ENCODE measurements around the gene KRT38.

KRT38 gene

DNA sequence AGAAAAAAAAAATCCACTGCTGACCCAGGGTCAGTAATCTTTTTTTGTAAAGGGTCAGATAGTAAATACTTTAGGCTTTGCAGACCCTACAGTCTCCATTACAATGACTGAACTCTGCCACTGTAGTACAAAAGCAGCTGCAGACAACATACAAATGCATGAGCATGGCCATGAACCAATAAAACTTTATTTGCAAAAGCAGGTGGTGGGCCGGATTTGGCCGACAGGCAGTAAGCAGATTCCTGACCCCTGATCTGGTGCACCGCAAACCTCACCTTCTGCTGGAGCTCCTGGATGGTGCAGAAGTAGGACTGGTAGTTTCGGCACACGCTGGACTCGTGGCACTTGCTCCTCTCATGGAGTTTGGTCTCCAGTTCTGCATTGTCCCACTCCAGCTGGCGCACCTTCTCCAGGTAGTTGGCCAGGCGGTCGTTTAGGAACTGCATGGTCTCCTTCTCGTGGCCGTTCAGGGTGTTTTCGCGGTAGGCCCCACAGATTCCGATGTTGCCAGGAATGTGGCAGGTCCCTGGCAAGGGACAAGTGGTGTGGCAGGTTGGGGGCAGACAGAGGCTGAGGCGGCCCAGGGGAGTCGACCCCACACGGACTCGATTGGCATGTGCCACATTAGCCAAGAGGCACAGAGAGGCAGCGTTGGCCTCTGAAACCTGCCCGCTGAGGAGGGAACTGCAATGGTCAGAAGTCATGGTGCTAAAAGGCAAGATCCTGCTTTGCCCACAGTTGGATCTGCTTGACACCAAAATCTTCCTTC is 29.5 kb downstream of the KRT38 start:
- H3K9me3 ChIP-seq (ENCODE audit: low read length), result no peaks in the 10 kb centered on the region
- H3K4me3 ChIP-seq (ENCODE audit: low read depth, low read length, poor library complexity, severe bottlenecking), result no peak overlapping the region
- no peaks in the 10 kb centered on the region for H3K36me3 ChIP-seq (ENCODE audit: insufficient read depth, low read length)
- H3K9me2 ChIP-seq (ENCODE audit: low read depth, low read length), result no peaks in the 10 kb centered on the region
- H3K9ac ChIP-seq (ENCODE audit: low read length), result no peak overlapping the region
- H3K4me2 ChIP-seq (ENCODE audit: low read length), result no peak overlapping the region
- H3K27ac ChIP-seq (ENCODE audit: low read depth, low read length, poor library complexity, severe bottlenecking), result no peak overlapping the region
- no peak overlapping the region for H2AFZ ChIP-seq (ENCODE audit: low read length)
- no peaks in the 10 kb centered on the region for H3K4me1 ChIP-seq (ENCODE audit: insufficient read depth, low read length, severe bottlenecking)
- no peaks in the 10 kb centered on the region for H3K27me3 ChIP-seq (ENCODE audit: insufficient read depth, low read length)
- H3F3A ChIP-seq (ENCODE audit: insufficient read depth, low read length), result no peaks in the 10 kb centered on the region
- H4K20me1 ChIP-seq (ENCODE audit: insufficient read depth, low read length), result no peaks in the 10 kb centered on the region
- H3K79me2 ChIP-seq (ENCODE audit: insufficient read depth, low read length), result no peaks in the 10 kb centered on the region
- TF ChIP-seq, protein P1, sequence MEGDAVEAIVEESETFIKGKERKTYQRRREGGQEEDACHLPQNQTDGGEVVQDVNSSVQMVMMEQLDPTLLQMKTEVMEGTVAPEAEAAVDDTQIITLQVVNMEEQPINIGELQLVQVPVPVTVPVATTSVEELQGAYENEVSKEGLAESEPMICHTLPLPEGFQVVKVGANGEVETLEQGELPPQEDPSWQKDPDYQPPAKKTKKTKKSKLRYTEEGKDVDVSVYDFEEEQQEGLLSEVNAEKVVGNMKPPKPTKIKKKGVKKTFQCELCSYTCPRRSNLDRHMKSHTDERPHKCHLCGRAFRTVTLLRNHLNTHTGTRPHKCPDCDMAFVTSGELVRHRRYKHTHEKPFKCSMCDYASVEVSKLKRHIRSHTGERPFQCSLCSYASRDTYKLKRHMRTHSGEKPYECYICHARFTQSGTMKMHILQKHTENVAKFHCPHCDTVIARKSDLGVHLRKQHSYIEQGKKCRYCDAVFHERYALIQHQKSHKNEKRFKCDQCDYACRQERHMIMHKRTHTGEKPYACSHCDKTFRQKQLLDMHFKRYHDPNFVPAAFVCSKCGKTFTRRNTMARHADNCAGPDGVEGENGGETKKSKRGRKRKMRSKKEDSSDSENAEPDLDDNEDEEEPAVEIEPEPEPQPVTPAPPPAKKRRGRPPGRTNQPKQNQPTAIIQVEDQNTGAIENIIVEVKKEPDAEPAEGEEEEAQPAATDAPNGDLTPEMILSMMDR (IDR thresholded peaks at IDR 0.05; ENCODE audit: low read length), result no peak
- TF ChIP-seq EZH2 (IDR thresholded peaks at IDR 0.05; ENCODE audit: borderline replicate concordance, low read length), result no peak

DNA sequence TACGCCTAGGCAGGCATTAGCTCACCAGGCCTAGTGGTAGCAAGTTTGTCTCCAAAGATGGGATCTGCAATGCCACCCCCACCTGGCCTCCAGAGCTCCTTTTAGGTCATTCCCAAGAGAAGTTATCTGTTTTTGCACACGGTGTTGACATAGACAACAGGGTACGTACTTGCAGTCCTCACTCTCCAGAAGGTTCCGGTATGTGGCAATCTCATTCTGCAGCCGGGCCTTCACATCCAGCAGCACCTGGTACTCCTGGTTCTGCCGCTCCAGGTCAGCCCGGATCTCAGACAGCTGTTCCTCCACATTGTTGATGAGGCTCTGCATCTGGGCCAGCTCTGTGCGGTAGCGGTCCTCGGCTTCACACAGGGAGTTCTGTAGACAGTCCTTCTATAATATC is 33.6 kb downstream of the KRT38 start:
- no peaks in the 10 kb centered on the region for H3F3A ChIP-seq (ENCODE audit: insufficient read depth, low read length)
- TF ChIP-seq, protein P1 (IDR thresholded peaks at IDR 0.05; ENCODE audit: low read length), result no peak
- no peak for TF ChIP-seq EZH2 (IDR thresholded peaks at IDR 0.05; ENCODE audit: borderline replicate concordance, low read length)
- no peaks in the 10 kb centered on the region for H3K9me3 ChIP-seq (ENCODE audit: low read length)
- H3K79me2 ChIP-seq (ENCODE audit: insufficient read depth, low read length), result no peaks in the 10 kb centered on the region
- no peak overlapping the region for H3K9ac ChIP-seq (ENCODE audit: low read length)
- H3K4me3 ChIP-seq (ENCODE audit: low read depth, low read length, poor library complexity, severe bottlenecking), result no peak overlapping the region
- no peaks in the 10 kb centered on the region for H3K4me1 ChIP-seq (ENCODE audit: insufficient read depth, low read length, severe bottlenecking)
- H3K9me2 ChIP-seq (ENCODE audit: low read depth, low read length), result no peaks in the 10 kb centered on the region
- H4K20me1 ChIP-seq (ENCODE audit: insufficient read depth, low read length), result no peaks in the 10 kb centered on the region
- no peak overlapping the region for H3K27ac ChIP-seq (ENCODE audit: low read depth, low read length, poor library complexity, severe bottlenecking)
- H3K4me2 ChIP-seq (ENCODE audit: low read length), result no peak overlapping the region
- H3K27me3 ChIP-seq (ENCODE audit: insufficient read depth, low read length), result no peaks in the 10 kb centered on the region
- H2AFZ ChIP-seq (ENCODE audit: low read length), result no peak overlapping the region
- no peaks in the 10 kb centered on the region for H3K36me3 ChIP-seq (ENCODE audit: insufficient read depth, low read length)

DNA sequence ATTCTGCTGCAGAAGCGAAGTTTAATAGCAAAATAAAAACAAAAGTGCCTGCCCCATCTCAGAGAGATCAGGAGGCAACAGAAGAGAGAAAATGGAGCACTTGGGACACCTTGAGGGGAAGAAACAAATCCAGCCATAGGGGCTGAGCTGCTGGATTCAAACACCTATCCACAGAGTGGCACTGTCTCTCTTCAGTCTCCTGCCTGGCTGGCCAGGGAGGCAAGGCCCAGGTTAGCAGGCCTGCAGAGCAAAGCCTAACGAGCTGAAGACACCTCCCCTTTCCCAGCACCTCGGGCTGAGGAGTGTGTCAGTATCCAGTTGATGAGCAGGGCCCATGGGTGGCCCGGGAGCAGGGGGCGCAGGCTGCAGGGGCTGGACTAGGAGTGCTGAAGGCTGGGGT is 34.6 kb downstream of the KRT38 start:
- no peaks in the 10 kb centered on the region for H3K27me3 ChIP-seq (ENCODE audit: insufficient read depth, low read length)
- no peaks in the 10 kb centered on the region for H4K20me1 ChIP-seq (ENCODE audit: insufficient read depth, low read length)
- no peaks in the 10 kb centered on the region for H3F3A ChIP-seq (ENCODE audit: insufficient read depth, low read length)
- H3K9me2 ChIP-seq (ENCODE audit: low read depth, low read length), result no peaks in the 10 kb centered on the region
- no peaks in the 10 kb centered on the region for H3K79me2 ChIP-seq (ENCODE audit: insufficient read depth, low read length)
- no peak overlapping the region for H3K9ac ChIP-seq (ENCODE audit: low read length)
- H3K9me3 ChIP-seq (ENCODE audit: low read length), result no peaks in the 10 kb centered on the region
- no peak overlapping the region for H3K4me2 ChIP-seq (ENCODE audit: low read length)
- no peak overlapping the region for H3K4me3 ChIP-seq (ENCODE audit: low read depth, low read length, poor library complexity, severe bottlenecking)
- H2AFZ ChIP-seq (ENCODE audit: low read length), result no peak overlapping the region
- H3K36me3 ChIP-seq (ENCODE audit: insufficient read depth, low read length), result no peaks in the 10 kb centered on the region
- TF ChIP-seq, protein P1 (IDR thresholded peaks at IDR 0.05; ENCODE audit: low read length), result no peak
- TF ChIP-seq EZH2 (IDR thresholded peaks at IDR 0.05; ENCODE audit: borderline replicate concordance, low read length), result no peak
- H3K4me1 ChIP-seq (ENCODE audit: insufficient read depth, low read length, severe bottlenecking), result no peaks in the 10 kb centered on the region
- no peak overlapping the region for H3K27ac ChIP-seq (ENCODE audit: low read depth, low read length, poor library complexity, severe bottlenecking)

Measured in OCI-LY1 (cell line).